HFF-Myc (cell line): ENCODE measurements around the gene HOXB3.

Experiments
- DNase-seq: peaks from one replicate; pipeline ENCODE4 v3.0.0-alpha.2; 2011; ENCODE audit warnings: low read depth; ENCODE audit errors: extremely low read depth
- H3K4me3 ChIP-seq: replicated peaks from 2 replicates; pipeline ENCODE4 v1.5.1; 2011; ENCODE audit warnings: low read depth, mild to moderate bottlenecking, control low read depth, low read length
- CTCF ChIP-seq: IDR thresholded peaks from 2 replicates; pipeline ENCODE4 v1.5.1; 2012; ENCODE audit warnings: mild to moderate bottlenecking, low read depth, low read length, control low read depth; ENCODE audit errors: missing control alignments

HOXB3 gene

GRCh38 chr17:48619826-48620449, 29.9 kb upstream of the HOXB3 start:
- TF ChIP-seq CTCF = no peak
- no peak for DNase-seq
- no peak overlapping the region for H3K4me3 ChIP-seq

GRCh38 chr17:48618256-48618896, 28.3 kb upstream of the HOXB3 start:
- peak; percentile 40 for DNase-seq
- peak; percentile 92 for TF ChIP-seq CTCF
- H3K4me3 ChIP-seq = no peak overlapping the region

- no peak for DNase-seq
- no peak for TF ChIP-seq CTCF
- H3K4me3 ChIP-seq = no peak overlapping the region
Observed at GRCh38 chr17:48617471-48618255, 27.6 kb upstream of the HOXB3 start.

- TF ChIP-seq CTCF = no peak
- H3K4me3 ChIP-seq = no peak overlapping the region
- no peak for DNase-seq
Observed at GRCh38 chr17:48616717-48617470, 26.9 kb upstream of the HOXB3 start.

- no peak for DNase-seq
- TF ChIP-seq CTCF = no peak
- no peak overlapping the region for H3K4me3 ChIP-seq
Observed at GRCh38 chr17:48615963-48616716, 26.1 kb upstream of the HOXB3 start.
